WI38 (cell line): ENCODE measurements around the gene TAB2.
A peak's percentile ranks its signal among the peaks of the same experiment; 100 is the strongest.

Source experiments
- H3K4me3 ChIP-seq: 2 replicates; pipeline ENCODE4 v1.5.1; 2011; ENCODE audit warnings: low read depth, mild to moderate bottlenecking, control low read depth, low read length
- CTCF ChIP-seq: IDR thresholded peaks from 2 replicates; pipeline ENCODE4 v1.5.1; 2012; ENCODE audit warnings: low read depth, mild to moderate bottlenecking, control low read depth, low read length

TAB2 gene

GRCh38 chr6:149423964-149424440 lies 106.5 kb downstream of the TAB2 start:
- no peak overlapping the region for H3K4me3 ChIP-seq
- no peak for TF ChIP-seq CTCF

- H3K4me3 ChIP-seq, result no peak overlapping the region
- TF ChIP-seq CTCF, result no peak
These were observed 107.7 kb downstream of the TAB2 start for GRCh38 chr6:149425224-149425623.

GRCh38 chr6:149425754-149426153 lies 108.2 kb downstream of the TAB2 start:
- no peak for TF ChIP-seq CTCF
- no peak overlapping the region for H3K4me3 ChIP-seq

- TF ChIP-seq CTCF, result no peak
- H3K4me3 ChIP-seq, result no peak overlapping the region
These were observed 111.1 kb downstream of the TAB2 start for GRCh38 chr6:149428606-149429005.

GRCh38 chr6:149429427-149430360 lies 112.2 kb downstream of the TAB2 start:
- no peak overlapping the region for H3K4me3 ChIP-seq
- TF ChIP-seq CTCF, result no peak

- TF ChIP-seq CTCF, result peak; percentile 84
These were observed 114.6 kb downstream of the TAB2 start for GRCh38 chr6:149431905-149432775.

More at GRCh38 chr6:149431905-149432775, 114.6 kb downstream of the TAB2 start:
- no peak overlapping the region for H3K4me3 ChIP-seq
